H1 (cell line): ENCODE data around the gene RPA3.

ENCODE experiments used
- CEBPB ChIP-seq: IDR thresholded peaks from 2 replicates; pipeline ENCODE4 v1.6.1; 2012; ENCODE audit warnings: low read depth, low read length
- CHD1 ChIP-seq: IDR thresholded peaks from 2 replicates; pipeline ENCODE4 v1.6.1; 2012; ENCODE audit warnings: low read depth, low read length, improper control_type of control experiment
- CREB1 ChIP-seq: IDR thresholded peaks from 2 replicates; pipeline ENCODE4 v1.6.1; 2012; ENCODE audit warnings: inconsistent platforms
- CTCF ChIP-seq, 3 experiments: IDR thresholded peaks; 1 replicate in 2 of 3; 2 replicates in 1 of 3; pipeline versions ENCODE4 v1.5.1 to v1.6.1; 2011; ENCODE audit warnings: low read length in 3 of 3, mild to moderate bottlenecking in 3 of 3, inconsistent platforms in 2 of 3, low read depth in 1 of 3, moderate library complexity in 1 of 3; ENCODE audit not compliant: insufficient read depth in 1 of 3; ENCODE audit errors: control extremely low read depth in 1 of 3
- JUN ChIP-seq: IDR thresholded peaks from 2 replicates; pipeline ENCODE4 v1.6.1; 2011; ENCODE audit warnings: low read depth, mild to moderate bottlenecking, improper control_type of control experiment, low read length
- KDM1A ChIP-seq: fragments of 200-600, 300-600 bp; sonication (generic); IDR thresholded peaks from 2 replicates; pipeline ENCODE4 v1.7.1; 2016; ENCODE audit warnings: mild to moderate bottlenecking, low read length, borderline replicate concordance
- MAX ChIP-seq: IDR thresholded peaks from 2 replicates; pipeline ENCODE4 v1.6.1; 2012; ENCODE audit warnings: inconsistent platforms
- POLR2A ChIP-seq, 2 experiments: IDR thresholded peaks; 1 replicate in 1 of 2; 2 replicates in 1 of 2; pipeline ENCODE4 v1.6.1; 2011; ENCODE audit warnings: low read depth in 2 of 2, low read length in 2 of 2, mild to moderate bottlenecking in 2 of 2; ENCODE audit errors: control extremely low read depth in 1 of 2
- RAD21 ChIP-seq, 2 experiments: IDR thresholded peaks in 1 of 2; conservative IDR thresholded peaks in 1 of 2; 2 replicates each; pipeline ENCODE4 v1.6.1; 2011; ENCODE audit warnings: low read depth in 2 of 2, low read length in 2 of 2, improper control_type of control experiment in 1 of 2, inconsistent platforms in 1 of 2, mild to moderate bottlenecking in 1 of 2, moderate library complexity in 1 of 2
- SIN3A ChIP-seq, 2 experiments: IDR thresholded peaks in 1 of 2; conservative IDR thresholded peaks in 1 of 2; 2 replicates each; pipeline ENCODE4 v1.6.1; 2011 to 2012; ENCODE audit warnings: low read length in 2 of 2, improper control_type of control experiment in 1 of 2, low read depth in 1 of 2, mild to moderate bottlenecking in 1 of 2
- SUZ12 ChIP-seq: fragments of 200-600 bp; sonication (generic); IDR thresholded peaks from 2 replicates; pipeline ENCODE4 v1.6.1; 2012; ENCODE audit warnings: mild to moderate bottlenecking, inconsistent platforms, low read length, moderate library complexity, mixed read lengths
- YY1 ChIP-seq: IDR thresholded peaks from 2 replicates; pipeline ENCODE4 v1.6.1; 2011; ENCODE audit warnings: low read depth, mild to moderate bottlenecking, low read length

GRCh38 chr7:7617550-7617949 lies 100.9 kb downstream of the RPA3 start:
- TF ChIP-seq YY1 (no peak), KDM1A (no peak), CHD1 (no peak), CTCF (IDR thresholded peaks at IDR 0.05; ENCODE audit: control extremely low read depth in 1 of 3, insufficient read depth in 1 of 3, low read depth in 1 of 3, low read length in 3 of 3) (no peak), JUN (no peak), CREB1 (no peak), SUZ12 (no peak), MAX (no peak), CEBPB (no peak), SIN3A (conservative IDR thresholded peaks at IDR 0.05 in 1 of 2, IDR thresholded peaks at IDR 0.05 in 1 of 2; ENCODE audit: low read depth in 1 of 2, low read length in 2 of 2) (no peak), RAD21 (IDR thresholded peaks at IDR 0.05 in 1 of 2, conservative IDR thresholded peaks at IDR 0.05 in 1 of 2; ENCODE audit: low read depth in 2 of 2, low read length in 2 of 2) (no peak), POLR2A (IDR thresholded peaks at IDR 0.05; ENCODE audit: control extremely low read depth in 1 of 2, low read depth in 2 of 2, low read length in 2 of 2) (no peak)
